Sigmoid colon (tissue), 7 donors: Measurements from ENCODE around the gene CDH15. TPM values are rescaled to one million over a fixed set of nuclear protein-coding genes. Genes with fewer than 3 reads are reported as not detected.

ENCODE experiments used
- DNase-seq: peaks from one replicate; pipeline ENCODE4 v3.0.0-alpha.2; 2019
- H3K27ac ChIP-seq, 4 donors: fragments of 200-600 bp; sonication (generic); one replicate each; pipeline ENCODE4 v1.5.1; 2016 to 2019; ENCODE audit warnings: mild to moderate bottlenecking in 1 of 4
- H3K27me3 ChIP-seq, 3 donors: fragments of 200-600 bp; sonication (generic); one replicate each; pipeline ENCODE4 v1.5.1; 2019; ENCODE audit warnings: mild to moderate bottlenecking in 1 of 3
- H3K36me3 ChIP-seq, 4 donors: fragments of 200-600 bp; sonication (generic); one replicate each; pipeline ENCODE4 v1.5.1; 2016 to 2019
- H3K4me1 ChIP-seq, 4 donors: fragments of 200-600 bp; sonication (generic); one replicate each; pipeline ENCODE4 v1.5.1; 2017 to 2019
- H3K4me3 ChIP-seq, 4 donors: fragments of 200-600 bp; sonication (generic); one replicate each; pipeline ENCODE4 v1.5.1; 2017 to 2019; ENCODE audit warnings: mild to moderate bottlenecking in 2 of 4, moderate library complexity in 1 of 4
- H3K9me3 ChIP-seq, 4 donors: fragments of 200-600 bp in 3 of 4; sonication (generic) in 3 of 4; one replicate each; pipeline versions ENCODE4 v1.5.1 to v1.6.1; 2013 to 2019
- EP300 ChIP-seq, 4 donors: sonication (generic); formaldehyde crosslinking; IDR thresholded peaks; one replicate each; pipeline ENCODE4 v1.6.1; 2017; ENCODE audit warnings: antibody characterized with exemption in 4 of 4
- POLR2A ChIP-seq, 2 donors: fragments of 450-650 bp; IDR thresholded peaks; one replicate each; pipeline ENCODE4 v1.6.1; 2016; ENCODE audit warnings: antibody characterized with exemption in 2 of 2, mild to moderate bottlenecking in 2 of 2, moderate library complexity in 2 of 2
- POLR2AphosphoS5 ChIP-seq, 4 donors: sonication (generic); formaldehyde crosslinking; IDR thresholded peaks; one replicate each; pipeline ENCODE4 v1.6.1; 2017; ENCODE audit warnings: antibody characterized with exemption in 4 of 4
- WGBS, 2 donors: extraction: QIAGEN DNeasy Blood & Tissue Kit; methylation state at CpG; one replicate each; pipeline ENCODE4 v1.1.7; 2013; 5-methylcytosine and 5-hydroxymethylcytosine counted together
- intact Hi-C: fragments of 100-400 bp; cut with DNase I; formaldehyde crosslinking; loops from one replicate; pipeline ENCODE4 v1.15.1; 2023
- polyA plus RNA-seq, 3 donors: library from polyadenylated mRNA; stranded (reverse); fragments of 200-250 nt; gene quantifications; one replicate each; pipeline ENCODE4 v1.2.3, GENCODE V29; 2013
- total RNA-seq, 4 donors: library from RNA; depleted of rRNA; stranded (reverse); fragments of >200 nt; gene quantifications; one replicate each; pipeline ENCODE4 v1.1.0, GENCODE V29; 2016
- TF ChIP-seq, protein P1 (sequence below), 4 experiments: fragments of 450-650 bp in 3 of 4; fragments of 200-600 bp in 1 of 4; IDR thresholded peaks; one replicate each; pipeline ENCODE4 v1.5.1; 2016 to 2019; ENCODE audit warnings: antibody characterized with exemption in 4 of 4, mild to moderate bottlenecking in 3 of 4, moderate library complexity in 2 of 4
- donor health status: healthy with polysubstance abuse.
- donor health status: Bipolar disorder and iron deficiency.
- donor health status: healthy.

CDH15 gene
- total and polyA plus RNA-seq, 7 donors, result 0.01 TPM; not detected in 6

DNA sequence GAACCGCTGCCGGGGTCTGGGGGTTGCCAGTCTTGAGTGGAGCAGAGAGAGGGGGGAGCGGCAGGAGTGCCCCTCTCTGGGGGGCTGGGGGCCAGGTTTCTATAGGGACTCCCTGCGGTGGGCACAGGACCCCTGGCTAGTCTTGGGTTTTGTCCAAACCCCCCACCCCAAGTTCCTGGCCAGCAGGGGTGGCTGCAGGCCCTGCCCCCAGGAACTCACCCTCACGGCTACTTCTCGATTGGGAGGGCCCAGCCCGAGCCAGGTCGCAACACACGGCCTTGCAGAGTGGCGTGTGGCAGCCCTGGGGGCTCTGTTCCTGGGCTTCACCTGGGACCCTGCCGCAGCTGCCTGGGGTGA lies 601 bp downstream of the CDH15 start:
- 52 to 79% methylated on average over 11 of the region's 11 CpGs for WGBS, 2 donors
- no peak overlapping the region for H3K27ac ChIP-seq
- intact Hi-C loops, result no loop called here
- peaks cover 37 to 80% (median 55%) of the 10 kb centered on the region in 3 donors for H3K27me3 ChIP-seq
- no peak for TF ChIP-seq EP300 (IDR thresholded peaks at IDR 0.05)
- TF ChIP-seq POLR2AphosphoS5 (IDR thresholded peaks at IDR 0.05), result no peak
- TF ChIP-seq POLR2A (IDR thresholded peaks at IDR 0.05), result no peak
- TF ChIP-seq, protein P1, sequence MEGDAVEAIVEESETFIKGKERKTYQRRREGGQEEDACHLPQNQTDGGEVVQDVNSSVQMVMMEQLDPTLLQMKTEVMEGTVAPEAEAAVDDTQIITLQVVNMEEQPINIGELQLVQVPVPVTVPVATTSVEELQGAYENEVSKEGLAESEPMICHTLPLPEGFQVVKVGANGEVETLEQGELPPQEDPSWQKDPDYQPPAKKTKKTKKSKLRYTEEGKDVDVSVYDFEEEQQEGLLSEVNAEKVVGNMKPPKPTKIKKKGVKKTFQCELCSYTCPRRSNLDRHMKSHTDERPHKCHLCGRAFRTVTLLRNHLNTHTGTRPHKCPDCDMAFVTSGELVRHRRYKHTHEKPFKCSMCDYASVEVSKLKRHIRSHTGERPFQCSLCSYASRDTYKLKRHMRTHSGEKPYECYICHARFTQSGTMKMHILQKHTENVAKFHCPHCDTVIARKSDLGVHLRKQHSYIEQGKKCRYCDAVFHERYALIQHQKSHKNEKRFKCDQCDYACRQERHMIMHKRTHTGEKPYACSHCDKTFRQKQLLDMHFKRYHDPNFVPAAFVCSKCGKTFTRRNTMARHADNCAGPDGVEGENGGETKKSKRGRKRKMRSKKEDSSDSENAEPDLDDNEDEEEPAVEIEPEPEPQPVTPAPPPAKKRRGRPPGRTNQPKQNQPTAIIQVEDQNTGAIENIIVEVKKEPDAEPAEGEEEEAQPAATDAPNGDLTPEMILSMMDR (IDR thresholded peaks at IDR 0.05), result no peak
- H3K4me3 ChIP-seq, result no peak overlapping the region
- DNase-seq, result no peak
- peaks cover 0 to 23% (median 18%) of the 10 kb centered on the region in 4 donors for H3K4me1 ChIP-seq
- no peaks in the 10 kb centered on the region for H3K9me3 ChIP-seq
- no peaks in the 10 kb centered on the region for H3K36me3 ChIP-seq

DNA sequence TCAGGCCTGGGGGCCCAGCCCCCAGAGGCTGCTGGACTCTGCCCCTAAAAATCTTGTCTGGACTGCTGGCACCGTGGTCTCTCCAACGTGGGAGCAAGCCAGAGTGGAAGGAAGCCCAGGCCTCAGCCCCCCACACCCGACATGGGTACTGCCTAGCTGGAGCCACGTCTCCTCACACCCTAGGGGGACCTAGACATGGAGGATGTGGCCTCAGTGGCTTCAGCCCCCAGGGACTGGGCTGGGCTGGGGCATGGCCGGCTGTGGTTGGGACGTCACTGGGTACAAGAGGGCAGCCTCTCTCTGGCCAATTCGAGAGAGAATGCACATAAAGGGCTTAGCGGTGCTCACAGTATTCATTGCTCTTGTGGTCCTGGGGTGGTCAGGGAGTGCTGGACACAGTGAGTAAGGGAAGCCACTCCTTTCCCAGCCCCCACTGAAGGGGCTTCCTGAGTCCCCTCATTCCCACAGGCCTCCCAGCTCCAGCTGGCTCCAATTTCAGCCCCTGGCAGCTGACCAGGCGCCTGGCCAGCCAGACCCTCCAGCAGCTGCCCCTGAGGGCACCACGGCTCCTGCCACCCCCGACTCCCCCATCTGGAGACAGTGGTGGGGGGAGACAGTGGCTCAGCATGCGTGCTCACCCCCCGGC lies 1.1 kb downstream of the CDH15 start:
- intact Hi-C loops, result no loop called here
- H3K9me3 ChIP-seq, result no peaks in the 10 kb centered on the region
- TF ChIP-seq, protein P1 (IDR thresholded peaks at IDR 0.05), result no peak
- TF ChIP-seq POLR2A (IDR thresholded peaks at IDR 0.05), result no peak
- no peak for TF ChIP-seq EP300 (IDR thresholded peaks at IDR 0.05)
- no peak for TF ChIP-seq POLR2AphosphoS5 (IDR thresholded peaks at IDR 0.05)
- no peaks in the 10 kb centered on the region for H3K36me3 ChIP-seq
- H3K27me3 ChIP-seq, result peaks cover 34 to 80% (median 54%) of the 10 kb centered on the region in 3 donors
- H3K4me3 ChIP-seq, result no peak overlapping the region
- H3K4me1 ChIP-seq, result peaks cover 0 to 18% (median 14%) of the 10 kb centered on the region in 4 donors
- no peak overlapping the region for H3K27ac ChIP-seq
- DNase-seq, result no peak
- WGBS, 2 donors, result 42 to 65% methylated on average over 13 of the region's 13 CpGs

DNA sequence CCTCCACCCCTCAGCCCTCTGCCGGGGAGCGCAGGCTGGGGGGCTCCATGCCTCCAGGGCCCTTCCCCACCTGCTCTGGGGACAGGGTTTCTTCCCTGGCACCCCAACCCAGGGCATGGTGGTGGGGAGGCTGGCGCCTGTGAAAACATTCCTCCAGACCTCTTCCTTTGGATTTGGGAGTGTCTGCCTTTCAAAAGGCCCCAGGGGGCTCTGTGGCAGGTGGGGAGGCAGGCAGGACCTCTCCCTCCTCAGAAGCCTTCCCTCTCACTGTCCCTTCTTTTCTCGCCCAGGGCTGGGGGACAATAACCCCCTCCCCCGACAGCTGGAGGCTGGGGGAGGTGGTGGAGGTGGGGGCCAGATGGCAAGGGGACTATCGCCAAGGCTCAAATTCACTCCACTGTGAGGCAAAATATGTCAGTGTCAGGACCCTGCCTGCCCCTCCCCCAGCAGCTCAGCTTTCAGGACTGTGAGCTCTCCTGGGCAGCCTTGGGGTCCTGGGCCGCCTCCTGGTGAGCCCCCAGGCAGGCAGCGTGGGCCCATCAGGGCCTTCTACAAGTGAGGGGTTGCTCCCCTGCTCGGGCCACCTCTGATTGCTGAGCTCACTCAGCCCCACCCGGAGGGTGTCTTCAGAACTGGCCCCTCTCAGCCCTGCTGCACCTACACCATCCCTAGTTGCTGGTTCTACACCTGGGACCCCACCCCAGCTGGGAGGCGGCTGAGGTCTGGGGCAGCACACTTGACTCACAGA lies 1.8 kb downstream of the CDH15 start:
- intact Hi-C loops, result no loop called here
- Histone ChIP-seq H3K36me3 (no peaks in the 10 kb centered on the region), H3K4me3 (no peak overlapping the region), H3K27ac (no peak overlapping the region), H3K27me3 (peaks cover 28 to 80% (median 51%) of the 10 kb centered on the region in 3 donors), H3K9me3 (no peaks in the 10 kb centered on the region), H3K4me1 (peaks cover 0 to 18% (median 13%) of the 10 kb centered on the region in 4 donors)
- DNase-seq, result no peak
- TF ChIP-seq POLR2AphosphoS5 (IDR thresholded peaks at IDR 0.05), result no peak
- TF ChIP-seq, protein P1 (IDR thresholded peaks at IDR 0.05), result no peak
- no peak for TF ChIP-seq EP300 (IDR thresholded peaks at IDR 0.05)
- TF ChIP-seq POLR2A (IDR thresholded peaks at IDR 0.05), result no peak
- 55 to 62% methylated on average over 11 of the region's 11 CpGs for WGBS, 2 donors

DNA sequence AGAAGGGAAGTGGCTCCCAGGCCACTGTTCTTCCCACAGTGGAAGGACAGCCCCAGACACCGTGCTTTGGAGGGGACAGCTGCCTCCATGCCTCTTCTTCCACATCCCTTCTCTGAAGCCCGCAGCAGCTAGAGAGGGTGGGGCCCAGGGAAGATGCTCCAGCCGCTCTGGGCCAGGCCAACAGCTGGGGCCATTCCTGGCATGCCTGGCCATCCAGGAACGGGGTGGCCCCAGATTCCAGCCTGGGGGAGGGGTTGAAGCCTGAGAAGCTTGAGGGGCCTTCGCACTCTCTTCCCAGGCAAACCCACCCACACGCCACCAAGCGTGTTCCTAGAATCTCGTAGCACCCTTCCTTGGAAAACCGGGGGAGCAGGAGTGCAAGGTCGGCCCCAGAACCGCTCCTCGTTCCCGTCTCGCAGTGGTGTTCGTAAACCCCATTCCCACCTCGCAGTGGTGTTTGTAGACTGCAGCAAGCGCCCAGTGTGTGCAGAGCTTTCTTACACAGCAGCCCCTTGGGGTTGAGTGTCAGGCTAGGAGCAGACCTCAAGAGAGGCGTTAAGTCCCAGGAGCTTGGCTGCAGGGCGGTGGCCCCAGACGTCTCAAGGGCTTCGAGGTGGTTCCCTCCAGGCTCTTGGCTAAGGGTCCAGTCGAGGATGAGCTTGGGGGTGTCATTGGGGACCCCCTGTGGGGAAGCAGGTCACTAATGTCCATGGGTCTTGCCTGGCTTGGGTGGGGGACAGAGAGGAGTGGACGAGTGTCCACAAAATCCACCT lies 2.7 kb downstream of the CDH15 start:
- 59 to 75% methylated on average over 23 of the region's 23 CpGs for WGBS, 2 donors
- intact Hi-C loops, result no loop called here

More for the DNA sequence above, 2.7 kb downstream of the CDH15 start:
- no peaks in the 10 kb centered on the region for H3K9me3 ChIP-seq
- no peak for TF ChIP-seq EP300 (IDR thresholded peaks at IDR 0.05)
- TF ChIP-seq POLR2A (IDR thresholded peaks at IDR 0.05), result no peak
- TF ChIP-seq, protein P1 (IDR thresholded peaks at IDR 0.05), result no peak
- TF ChIP-seq POLR2AphosphoS5 (IDR thresholded peaks at IDR 0.05), result no peak
- H3K4me1 ChIP-seq, result peaks cover 0 to 18% (median 13%) of the 10 kb centered on the region in 4 donors
- H3K27me3 ChIP-seq, result peaks cover 19 to 80% (median 49%) of the 10 kb centered on the region in 3 donors
- no peak overlapping the region for H3K27ac ChIP-seq
- H3K4me3 ChIP-seq, result no peak overlapping the region
- H3K36me3 ChIP-seq, result no peaks in the 10 kb centered on the region
- DNase-seq, result no peak
